DMS79 treated with DMSO at 0.1 percent for 48 hours (cell line): ENCODE results near the gene CHMP1A.
"Not testable (repeated sequence)": the region's sequence is repeated elsewhere in the genome, so short reads cannot be mapped to it uniquely, and the experiment has no call there.

Experiments used
- DNase-seq: peaks from one replicate; lab custom pipeline; 2025; lab: John Stamatoyannopoulos, UW

CHMP1A gene

DNA sequence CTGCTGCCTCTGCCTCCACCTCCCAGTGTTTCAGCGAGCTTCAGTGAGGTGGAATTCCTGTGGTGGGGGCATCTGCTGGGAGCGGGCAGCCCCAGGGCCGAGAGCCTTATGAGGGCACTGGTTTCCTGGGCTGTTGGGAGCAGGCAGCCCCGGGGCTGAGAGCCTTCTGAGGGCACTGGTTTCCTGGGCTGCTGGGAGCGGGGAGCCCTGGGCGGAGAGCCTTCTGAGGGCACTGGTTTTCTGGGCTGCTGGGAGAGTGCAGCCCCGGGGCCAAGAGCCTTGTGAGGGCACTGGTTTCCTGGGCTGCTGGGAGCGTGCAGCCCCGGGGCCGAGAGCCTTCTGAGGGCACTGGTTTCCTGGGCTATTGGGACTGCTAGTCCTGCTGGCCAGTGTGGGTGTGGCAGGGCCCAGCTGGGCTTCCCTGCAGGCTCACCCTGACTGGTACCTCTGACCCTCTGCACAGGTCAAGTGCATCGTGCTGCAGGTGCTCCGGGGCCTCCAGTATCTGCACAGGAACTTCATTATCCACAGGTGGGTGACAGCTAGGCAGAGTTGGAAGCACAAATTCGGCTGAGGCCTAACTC lies 34.6 kb upstream of the CHMP1A start:
- DNase-seq: no peak

DNA sequence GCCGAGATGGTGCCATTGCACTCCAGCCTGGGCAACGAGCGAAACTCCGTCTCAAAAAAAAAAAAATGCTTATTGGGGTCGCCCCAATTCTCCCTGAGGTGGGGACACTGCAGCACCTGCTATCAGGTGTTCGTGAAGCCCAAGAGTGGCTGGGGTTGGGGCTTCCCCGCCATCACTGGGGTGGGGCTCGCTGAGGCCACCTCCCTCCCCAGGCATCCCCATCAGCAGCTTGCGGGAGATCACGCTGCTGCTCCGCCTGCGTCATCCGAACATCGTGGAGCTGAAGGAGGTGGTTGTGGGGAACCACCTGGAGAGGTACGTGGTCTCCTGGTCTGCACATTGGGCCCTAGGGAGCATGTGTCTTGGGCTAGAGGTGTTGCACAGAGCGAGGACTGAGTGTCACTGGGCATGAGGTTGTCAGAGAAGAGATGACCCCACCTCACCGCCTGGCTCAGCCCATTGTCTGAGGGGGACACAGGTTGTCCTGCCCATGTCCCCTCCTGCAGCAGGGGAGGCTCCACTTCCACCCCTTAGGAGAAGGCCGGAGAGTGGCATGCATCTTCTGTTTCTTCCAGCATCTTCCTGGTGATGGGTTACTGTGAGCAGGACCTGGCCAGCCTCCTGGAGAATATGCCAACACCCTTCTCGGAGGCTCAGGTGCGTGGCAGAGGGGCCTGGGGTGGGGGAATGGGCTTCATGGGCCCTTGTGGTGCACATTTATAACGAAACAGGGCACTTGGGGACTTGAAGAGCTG lies 33.9 kb upstream of the CHMP1A start:
- no peak for DNase-seq

DNA sequence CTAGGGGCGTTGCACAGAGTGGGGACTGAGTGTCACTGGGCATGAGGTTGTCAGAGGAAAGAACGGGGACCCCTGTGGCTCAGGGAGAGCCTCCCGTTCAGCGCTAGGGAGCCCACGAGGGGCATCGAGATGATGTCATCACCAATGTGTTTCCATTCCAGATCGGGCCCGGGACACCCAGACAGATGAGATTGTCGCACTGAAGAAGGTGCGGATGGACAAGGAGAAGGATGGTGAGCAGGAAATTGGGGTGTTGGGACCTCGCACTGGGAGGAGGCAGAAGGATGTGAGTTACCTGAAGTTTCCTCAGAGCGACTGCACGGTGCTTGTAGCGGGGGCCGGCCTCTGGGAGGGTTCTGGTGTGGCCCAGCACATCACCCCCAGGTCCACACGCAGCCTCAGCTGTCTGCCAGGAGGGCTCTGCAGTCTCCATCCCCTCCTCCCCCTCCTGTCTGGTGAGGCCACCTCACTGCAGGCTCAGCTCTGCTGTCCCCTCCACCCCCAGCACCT lies 32.9 kb upstream of the CHMP1A start:
- DNase-seq: no peak

DNA sequence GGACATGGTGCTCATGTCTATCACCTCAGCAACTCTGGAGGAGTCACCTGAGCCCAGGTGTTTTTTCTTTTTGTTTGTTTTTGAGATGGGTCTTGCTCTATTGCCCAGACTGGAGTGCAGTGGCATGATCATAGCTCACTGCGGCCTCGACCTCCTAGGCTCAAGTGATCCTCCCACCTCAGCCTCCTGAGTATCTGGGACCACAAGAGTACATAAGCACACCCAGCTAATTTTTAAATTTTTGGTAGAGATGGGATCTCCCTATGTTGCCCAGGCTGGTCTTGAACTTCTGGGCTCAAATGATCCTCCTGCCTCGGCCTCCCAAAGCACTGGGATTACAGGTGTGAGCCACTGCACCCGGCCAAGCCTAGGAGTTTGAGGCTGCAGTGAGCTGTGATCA lies 32.1 kb upstream of the CHMP1A start:
- DNase-seq: not testable (repeated sequence)

DNA sequence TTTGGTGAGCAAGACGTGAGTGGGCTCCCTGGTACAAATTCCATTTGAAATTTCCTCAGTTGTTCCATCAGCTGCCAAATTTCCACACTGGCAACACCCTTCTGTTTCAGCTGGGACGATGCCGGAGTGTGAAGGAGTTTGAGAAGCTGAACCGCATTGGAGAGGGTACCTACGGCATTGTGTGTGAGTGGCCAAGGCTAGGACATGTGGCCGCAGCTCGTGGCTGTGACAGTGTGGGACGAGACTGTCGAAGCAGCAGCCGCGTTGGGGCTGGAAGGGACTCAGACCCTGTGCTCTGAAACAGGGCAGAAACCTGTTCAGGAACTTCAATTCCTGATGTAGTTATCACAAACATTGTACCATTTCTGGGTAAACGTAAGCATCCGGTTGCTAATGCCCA lies 31.6 kb upstream of the CHMP1A start:
- DNase-seq: no peak

DNA sequence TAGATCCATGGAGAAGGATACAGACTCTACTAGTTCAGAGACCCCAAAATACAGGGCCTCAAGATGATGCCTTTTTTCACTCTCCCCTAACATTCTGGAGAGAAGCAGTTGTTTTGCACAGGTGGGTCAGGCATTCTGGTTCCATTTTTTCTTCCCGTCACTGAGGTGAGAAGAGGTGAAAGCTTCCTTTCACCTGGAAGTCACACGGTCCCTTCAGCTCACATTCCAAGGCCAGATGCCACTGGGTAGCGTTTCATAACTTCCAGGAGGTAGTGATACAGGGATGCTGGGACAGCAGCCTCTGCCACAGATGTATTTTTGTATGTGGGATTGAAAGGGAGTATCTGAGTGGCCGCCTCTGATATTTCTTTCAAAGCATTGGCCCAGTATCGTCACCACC lies 30.9 kb upstream of the CHMP1A start:
- DNase-seq: no peak

DNA sequence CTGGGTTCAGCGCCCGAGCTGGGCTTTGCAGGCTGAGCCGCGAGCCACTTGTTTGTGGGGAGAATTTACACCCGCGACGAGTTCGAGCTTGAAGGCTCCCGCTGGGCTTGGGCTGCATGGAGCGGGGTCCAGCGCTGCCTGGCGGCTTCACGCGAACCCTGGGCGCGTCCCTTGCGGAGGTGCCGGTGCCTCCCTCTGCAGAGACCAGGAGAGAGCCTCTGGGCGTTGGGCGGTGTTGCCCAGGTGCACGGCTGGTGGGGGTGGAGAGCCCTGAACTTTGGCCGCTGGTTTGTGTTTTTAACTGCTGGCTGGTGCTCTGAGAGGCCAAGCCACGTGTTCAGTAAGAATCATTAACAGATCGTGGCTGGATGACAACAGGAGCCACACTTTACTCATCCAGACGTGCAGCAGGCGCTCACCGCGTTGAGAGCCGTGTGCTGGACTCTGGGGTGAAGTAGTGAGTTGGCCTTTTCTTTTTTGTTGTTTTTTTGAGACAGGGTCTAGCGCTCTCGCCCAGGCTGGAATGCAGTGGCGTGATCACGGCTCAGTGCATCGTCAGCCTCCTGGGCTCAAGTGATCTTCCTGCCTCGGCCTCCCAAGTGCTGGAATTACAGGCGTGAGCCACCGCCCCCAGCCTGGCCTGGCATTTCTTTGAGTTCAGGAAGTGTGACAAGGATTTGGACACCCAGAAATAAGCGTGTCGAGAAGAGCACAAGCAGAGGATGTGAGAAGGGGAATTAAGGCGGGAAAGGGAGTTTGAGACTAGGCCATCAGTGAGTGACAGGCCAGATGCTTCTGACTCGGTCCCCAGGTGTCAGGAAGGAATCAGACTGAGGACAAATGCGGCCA lies 29.8 kb upstream of the CHMP1A start:
- DNase-seq: no peak

DNA sequence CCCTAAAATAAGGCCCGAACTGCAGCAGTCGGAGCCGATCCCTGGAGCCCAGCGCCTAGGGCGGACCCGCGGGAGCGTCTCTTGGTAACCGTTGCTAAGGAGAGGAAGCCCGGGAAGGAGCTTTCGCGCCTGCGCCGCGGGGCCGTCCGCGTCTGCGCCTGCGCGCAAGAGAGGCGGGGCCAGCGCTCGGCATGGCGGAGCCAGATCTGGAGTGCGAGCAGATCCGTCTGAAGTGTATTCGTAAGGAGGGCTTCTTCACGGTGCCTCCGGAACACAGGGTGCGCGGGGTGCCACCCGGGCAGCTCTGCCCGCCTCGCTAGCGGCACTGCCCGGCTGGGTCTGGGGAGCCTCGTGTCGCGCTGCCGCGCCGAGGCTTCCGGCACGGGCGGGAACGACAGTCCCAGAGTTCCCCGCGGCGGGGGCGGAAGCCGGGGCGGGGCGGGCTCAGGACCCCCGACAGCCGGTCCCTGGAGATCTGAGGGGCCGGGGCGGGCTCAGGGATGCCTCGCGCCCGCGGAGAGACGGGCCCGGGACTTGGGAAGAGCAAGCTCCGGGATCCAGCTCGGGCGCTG lies 29.1 kb upstream of the CHMP1A start, which contains the start of gene CDK10:
Gene CDK10 (plus strand): TSS at position 170 of the 572 bp plus-strand sequence. CDS start 22 bp downstream, at position 192.
- DNase-seq: peak; percentile 63

DNA sequence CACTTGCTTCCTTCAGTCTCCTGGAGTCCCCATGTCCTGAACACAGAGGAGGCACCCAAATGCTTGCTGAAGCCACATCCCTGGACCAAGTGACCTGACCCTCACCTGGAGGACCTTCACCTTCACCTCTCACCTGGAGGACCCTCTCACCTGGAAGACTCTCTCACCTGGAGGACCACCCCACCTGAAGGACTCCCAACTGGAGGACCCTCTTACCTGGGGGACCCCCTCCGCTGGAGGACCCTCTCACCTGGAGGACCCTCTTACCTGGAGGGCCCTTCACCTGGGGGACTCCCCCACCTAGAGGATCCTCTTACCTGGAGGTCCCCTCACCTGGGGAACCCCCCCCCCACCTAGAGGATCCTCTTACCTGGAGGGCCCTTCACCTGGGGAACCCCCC lies 28.4 kb upstream of the CHMP1A start:
- DNase-seq: no peak

DNA sequence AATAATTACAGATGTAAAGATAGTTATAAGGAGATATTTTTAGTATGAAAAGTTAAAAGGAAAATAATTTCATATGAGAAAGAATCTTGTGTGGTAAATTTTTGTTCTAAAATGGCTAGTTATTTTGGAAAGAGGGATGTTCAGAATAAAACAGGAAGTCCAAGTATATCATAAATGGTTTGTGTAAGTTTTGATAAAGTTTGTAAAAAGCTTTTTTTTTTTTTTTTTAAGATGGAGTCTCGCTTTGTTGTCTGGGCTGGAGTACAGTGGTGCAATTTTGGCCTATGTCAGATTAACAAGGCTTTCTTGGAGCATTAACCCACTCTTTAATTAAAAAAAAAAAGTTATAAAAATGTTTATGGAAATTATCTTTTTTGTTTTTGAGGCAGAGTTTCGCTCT lies 20.8 kb upstream of the CHMP1A start:
- no peak for DNase-seq

DNA sequence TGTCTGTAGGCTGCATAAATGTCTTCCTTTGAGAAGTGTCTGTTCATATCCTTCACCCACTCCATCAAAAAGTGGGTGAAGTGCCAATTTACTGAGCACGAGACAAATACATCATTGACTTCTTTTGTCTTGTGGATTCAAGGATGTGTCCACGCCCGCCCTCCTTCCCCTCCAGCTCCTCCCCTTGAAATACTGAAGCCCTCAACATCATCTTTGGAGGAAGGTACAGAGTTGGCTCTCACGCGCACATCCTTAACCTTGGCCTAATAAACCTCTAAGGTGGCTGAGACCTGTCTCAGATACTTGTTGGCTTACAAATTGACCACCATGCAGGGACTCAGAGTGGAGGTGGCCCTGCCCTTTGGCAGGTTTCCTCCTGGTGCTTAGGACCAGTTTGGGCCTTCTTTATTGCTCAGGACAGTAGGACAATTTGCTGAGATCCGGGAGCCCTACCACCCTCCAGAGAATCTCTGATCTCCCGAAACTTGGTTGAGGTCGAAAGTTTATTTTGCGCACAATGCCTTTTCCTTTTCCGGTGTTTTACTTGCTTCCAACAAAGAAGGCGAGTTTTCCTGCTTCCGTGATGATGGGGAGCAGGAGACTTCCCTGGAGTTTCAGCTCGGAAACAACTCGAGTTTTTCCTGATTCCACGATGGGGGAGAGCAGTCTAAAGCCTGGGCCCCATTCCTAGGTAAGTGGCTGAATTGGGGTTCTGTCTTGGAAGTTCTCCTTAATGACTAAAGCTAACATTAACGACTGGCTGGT lies 14.9 kb upstream of the CHMP1A start:
- no peak for DNase-seq

DNA sequence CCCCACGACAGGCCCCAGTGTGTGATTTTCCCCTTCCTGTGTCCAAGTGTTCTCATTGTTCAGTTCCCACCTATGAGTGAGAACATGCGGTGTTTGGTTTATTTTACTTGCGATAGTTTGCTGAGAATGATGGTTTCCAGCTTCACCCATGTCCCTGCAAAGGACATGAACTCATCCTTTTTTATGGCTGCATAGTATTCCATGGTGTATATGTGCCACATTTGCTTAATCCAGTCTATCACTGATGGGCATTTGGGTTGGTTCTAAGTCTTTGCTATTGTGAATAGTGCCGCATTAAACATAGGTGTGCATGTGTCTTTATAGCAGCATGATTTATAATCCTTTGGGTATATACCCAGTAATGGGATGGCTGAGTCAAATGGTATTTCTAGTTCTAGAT lies 14.1 kb upstream of the CHMP1A start:
- not testable (repeated sequence) for DNase-seq

DNA sequence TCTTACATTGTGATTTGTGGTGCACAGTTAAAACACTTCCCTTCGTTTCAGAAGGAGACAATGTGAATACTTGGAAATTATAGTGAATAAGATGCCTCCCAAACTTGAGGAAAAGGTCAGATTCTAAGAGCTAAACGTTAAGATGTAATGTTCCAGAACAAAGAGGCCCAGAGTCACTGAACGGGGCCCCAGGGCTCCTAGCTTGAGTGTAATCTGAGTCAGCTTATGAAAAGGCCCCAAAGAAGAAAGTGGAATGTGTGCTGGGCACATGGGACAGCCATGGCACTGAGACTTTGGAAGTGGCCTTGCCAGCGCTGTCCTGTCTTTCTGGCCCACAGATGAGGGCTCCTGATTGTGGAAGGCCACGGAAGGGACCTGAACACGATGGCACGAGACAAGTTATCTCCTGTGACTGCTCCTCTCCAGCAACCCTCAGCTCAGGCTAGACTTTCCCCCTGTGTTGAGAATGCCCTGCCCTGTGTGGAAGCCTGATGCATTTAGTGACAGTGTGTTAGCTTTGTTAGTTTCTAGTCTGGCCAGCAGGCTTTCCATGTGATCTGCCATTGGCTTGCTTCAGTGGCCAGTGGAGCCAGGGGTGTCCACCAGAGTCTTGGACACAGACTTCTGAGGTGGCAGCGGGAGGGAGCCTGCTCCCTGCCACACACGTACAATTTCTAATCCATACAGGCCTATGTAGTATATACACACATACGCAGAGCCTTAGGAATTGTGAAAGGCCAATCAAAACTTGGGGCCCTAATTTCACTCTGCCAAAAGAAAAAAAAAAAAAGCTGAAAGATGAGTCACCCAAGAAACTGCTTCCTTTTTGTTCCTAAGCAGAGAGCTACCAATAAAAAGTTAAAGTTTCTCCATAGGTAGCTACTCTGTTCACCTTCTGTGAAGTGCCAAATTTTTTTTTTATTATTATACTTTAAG lies 13.3 kb upstream of the CHMP1A start:
- DNase-seq: no peak

DNA sequence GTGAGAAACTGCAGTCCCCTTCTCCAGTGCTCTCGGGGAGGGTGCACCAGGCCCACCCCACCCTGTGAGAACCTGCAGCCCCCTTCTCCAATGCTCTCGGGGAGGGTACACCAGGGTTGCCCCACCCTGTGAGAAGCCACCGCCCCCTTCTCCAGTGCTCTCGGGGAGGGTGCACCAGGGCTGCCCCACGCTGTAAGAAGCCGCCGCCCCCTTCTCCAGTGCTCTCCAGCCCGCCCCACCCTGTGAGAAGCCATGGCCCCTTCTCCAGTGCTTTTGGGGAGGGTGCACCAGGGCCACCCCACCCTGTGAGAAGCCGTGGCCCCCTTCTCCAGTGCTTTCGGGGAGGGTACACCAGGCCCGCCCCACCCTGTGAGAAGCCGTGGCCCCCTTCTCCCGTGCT lies 12.2 kb upstream of the CHMP1A start:
- DNase-seq: no peak

DNA sequence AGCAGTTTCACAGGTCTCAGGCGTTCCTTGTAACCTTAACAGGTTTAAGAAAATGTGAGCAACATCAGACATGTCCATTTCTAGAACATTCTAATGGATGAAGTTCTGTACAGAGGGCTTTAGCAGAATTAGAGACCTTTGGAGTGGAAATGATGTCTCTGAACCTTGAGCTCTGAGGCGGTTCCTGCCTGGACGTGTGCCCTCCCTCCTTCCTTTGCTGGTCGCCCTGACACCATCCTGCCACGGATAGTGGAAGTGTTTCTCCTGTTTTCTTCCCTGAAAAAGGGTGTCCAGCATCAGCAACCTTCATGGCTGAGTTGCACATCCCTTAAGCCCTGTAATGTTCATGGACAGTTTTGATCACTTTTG lies 11.3 kb upstream of the CHMP1A start:
- DNase-seq: no peak

DNA sequence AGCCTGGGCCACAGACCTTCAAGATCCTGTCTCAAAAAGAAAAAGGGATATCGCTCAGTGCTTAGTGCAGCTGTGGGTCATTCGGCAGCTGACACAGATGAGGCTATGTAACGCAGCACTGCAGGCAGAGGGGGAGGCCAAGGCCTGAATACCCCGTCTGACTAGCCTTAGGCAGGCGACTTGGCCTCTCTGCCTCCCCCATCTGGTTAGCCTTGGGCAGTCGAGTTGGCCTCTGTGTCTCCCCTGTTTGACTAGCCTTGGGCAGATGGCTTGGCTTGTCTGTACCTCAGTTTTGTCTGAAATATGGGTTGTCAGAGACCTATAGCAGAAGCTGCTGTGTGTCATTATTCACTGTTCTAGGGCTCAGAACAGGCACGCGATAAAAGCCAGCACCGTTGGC lies 10.1 kb upstream of the CHMP1A start:
- no peak for DNase-seq

DNA sequence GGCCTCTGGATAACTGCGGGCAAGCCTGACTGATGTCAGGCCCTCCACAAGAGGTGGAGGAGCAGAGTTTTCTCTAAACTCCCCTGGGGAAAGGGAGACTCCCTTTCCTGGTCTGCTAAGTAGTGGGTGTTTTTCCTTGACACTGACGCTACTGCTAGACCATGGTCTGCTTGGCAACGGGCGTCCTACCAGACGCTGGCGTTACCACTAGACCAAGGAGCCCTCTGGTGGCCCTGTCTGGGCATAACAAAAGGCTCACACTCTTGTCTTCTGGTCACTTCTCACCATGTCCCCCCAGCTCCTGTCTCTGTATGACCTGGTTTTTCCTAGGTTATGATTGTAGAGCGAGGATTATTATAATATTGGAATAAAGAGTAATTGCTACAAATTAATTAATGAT lies 9.5 kb upstream of the CHMP1A start:
- not testable (repeated sequence) for DNase-seq

DNA sequence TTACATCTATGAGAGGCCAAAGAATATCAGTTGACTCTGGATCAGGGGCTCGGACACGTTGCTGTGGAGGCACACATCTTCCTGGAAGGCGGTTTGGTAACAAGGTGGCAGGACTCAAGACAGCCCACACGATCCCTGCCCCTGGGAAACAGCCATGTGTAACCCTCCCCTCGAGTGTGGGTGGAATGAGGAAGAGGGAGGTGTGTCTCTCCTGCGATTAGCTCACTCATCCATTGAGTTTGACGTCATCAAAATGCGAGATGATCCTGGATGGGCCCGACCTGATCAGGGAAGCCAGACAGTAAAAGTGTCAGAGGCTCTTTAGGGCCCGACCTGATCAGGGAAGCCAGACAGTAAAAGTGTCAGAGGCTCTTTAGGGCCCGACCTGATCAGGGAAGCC lies 6.7 kb upstream of the CHMP1A start:
- DNase-seq: not testable (repeated sequence)

DNA sequence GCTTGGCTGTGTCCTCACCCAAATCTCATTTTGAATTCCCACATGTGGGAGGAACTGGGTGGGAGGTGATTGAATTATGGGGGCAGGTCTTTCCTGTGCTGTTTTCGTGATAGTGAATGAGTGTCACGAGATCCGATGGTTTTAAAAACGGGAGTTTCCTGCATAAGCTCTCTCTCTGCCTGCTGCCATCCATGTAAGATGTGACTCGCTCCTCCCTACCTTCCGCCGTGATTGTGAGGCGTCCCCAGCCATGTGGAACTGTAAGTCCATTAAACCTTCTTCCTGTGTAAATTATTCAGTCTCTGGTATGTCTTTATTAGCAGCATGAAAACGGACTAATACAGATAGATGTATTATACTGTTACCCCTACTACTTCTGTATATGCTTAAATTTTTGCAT lies 3.7 kb upstream of the CHMP1A start:
- no peak for DNase-seq

DNA sequence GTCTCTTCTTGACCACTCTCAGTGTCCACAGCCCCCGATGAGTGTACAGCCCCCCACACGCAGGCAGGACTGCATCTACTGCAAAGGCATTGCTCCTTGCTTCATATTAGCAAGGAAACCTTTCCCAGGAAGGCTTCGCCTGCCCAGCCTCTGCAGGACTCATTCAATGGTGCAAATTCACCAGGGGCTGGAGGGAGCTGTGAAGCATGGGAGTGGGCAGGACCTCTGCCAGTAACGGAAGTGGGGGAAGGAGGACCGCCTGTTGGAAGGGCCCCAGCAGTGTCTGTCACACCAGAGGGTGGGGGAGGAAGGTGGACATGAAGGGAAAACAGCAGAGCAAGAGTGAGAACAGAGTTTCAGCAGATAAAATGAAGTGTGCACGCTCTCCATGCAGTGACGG lies 2.6 kb upstream of the CHMP1A start:
- no peak for DNase-seq
